ENCODE data around the gene TFAP2E. TPM values are rescaled to one million over a fixed set of nuclear protein-coding genes. Genes with fewer than 3 reads are reported as not detected.

The TFAP2E gene
- total RNA-seq, 1 donor from 2014 or later: 1.4 TPM

DNA sequence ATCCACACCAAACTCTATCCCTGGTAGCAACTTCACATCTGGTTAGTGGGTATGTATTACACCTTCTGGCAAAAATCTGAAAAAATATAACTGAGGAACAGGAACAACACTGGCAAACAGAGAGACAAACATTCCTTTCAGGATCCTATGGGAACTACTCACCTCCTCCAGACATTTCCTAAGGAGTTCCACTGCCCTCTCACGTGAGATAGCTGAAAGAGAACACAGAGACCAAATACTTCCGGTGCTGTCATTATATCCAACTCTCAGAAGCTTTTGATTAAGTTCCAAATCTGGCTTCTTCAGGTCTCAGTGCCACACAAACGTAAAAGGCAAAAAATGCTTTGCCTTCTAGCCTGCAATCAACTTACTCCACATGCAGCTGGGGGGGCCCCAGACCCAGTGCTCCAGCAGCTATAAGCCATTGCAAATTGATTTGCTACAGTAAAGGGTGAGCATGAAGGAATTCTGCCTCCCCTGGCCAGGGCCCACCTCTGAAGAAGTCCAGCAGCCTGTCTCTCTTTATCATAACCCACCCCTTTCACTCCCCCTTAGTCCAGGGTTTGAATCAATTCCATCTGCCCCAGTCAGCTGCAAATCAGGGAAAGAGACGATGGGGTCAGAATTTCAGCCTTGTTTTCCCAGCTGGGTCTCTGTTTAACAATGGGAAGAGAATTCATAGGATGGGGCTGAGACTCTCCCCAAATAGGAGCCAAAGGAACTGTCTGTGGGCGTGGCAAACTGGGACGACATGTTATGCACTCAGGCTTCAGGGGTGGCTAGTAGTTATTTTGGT lies 32.2 kb downstream of the TFAP2E start:
- peak overlapping the region; percentile 57 for H3K27ac Mint-ChIP-seq
- H3K36me3 Mint-ChIP-seq: peaks cover 37% of the 10 kb centered on the region
- no peaks in the 10 kb centered on the region for H3K27me3 Mint-ChIP-seq
- no peak for DNase-seq (ENCODE audit: extremely low spot score, unreplicated experiment)
- H3K4me1 Mint-ChIP-seq (ENCODE audit: unreplicated experiment): peaks cover 15% of the 10 kb centered on the region
- TF ChIP-seq, protein P1, sequence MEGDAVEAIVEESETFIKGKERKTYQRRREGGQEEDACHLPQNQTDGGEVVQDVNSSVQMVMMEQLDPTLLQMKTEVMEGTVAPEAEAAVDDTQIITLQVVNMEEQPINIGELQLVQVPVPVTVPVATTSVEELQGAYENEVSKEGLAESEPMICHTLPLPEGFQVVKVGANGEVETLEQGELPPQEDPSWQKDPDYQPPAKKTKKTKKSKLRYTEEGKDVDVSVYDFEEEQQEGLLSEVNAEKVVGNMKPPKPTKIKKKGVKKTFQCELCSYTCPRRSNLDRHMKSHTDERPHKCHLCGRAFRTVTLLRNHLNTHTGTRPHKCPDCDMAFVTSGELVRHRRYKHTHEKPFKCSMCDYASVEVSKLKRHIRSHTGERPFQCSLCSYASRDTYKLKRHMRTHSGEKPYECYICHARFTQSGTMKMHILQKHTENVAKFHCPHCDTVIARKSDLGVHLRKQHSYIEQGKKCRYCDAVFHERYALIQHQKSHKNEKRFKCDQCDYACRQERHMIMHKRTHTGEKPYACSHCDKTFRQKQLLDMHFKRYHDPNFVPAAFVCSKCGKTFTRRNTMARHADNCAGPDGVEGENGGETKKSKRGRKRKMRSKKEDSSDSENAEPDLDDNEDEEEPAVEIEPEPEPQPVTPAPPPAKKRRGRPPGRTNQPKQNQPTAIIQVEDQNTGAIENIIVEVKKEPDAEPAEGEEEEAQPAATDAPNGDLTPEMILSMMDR (conservative IDR thresholded peaks at IDR 0.05): no peak
- peak overlapping the region; percentile 51 for H3K4me3 Mint-ChIP-seq
- no peaks in the 10 kb centered on the region for H3K9me3 Mint-ChIP-seq

GRCh38 chr1:35605867-35606182 lies 32.7 kb downstream of the TFAP2E start:
- DNase-seq (ENCODE audit: extremely low spot score, unreplicated experiment): no peak
- H3K9me3 Mint-ChIP-seq: no peaks in the 10 kb centered on the region
- peaks cover 32% of the 10 kb centered on the region for H3K36me3 Mint-ChIP-seq
- peaks cover 15% of the 10 kb centered on the region for H3K4me1 Mint-ChIP-seq (ENCODE audit: unreplicated experiment)
- H3K27ac Mint-ChIP-seq: peak overlapping the region; percentile 57
- TF ChIP-seq, protein P1 (conservative IDR thresholded peaks at IDR 0.05): no peak
- peak overlapping the region; percentile 51 for H3K4me3 Mint-ChIP-seq
- H3K27me3 Mint-ChIP-seq: no peaks in the 10 kb centered on the region

DNA sequence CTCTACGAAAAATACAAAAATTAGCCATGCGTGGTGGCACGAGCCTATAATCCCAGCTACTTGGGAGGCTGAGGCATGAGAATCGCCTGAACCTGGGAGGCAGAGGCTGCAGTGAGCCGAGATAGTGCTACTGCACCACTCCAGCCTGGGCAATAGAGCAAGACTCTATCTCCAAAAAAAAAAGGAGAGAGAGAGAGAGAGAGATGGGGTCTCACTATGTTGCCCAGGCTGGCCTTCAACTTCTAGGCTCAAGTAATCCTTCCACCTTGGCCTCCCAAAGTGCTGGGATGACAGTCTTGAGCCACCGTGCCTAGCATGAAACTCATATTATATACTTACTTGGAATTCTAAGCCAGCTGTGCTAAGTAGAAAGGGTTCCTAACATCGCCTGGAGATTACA lies 38.5 kb downstream of the TFAP2E start:
- Mint-ChIP-seq H3K27ac (no peak overlapping the region), H3K36me3 (peaks cover 28% of the 10 kb centered on the region), H3K9me3 (no peaks in the 10 kb centered on the region)

GRCh38 chr1:35615440-35615839 lies 42.3 kb downstream of the TFAP2E start:
- H3K4me3 Mint-ChIP-seq: no peak overlapping the region
- H3K9me3 Mint-ChIP-seq: no peaks in the 10 kb centered on the region
- TF ChIP-seq, protein P1 (conservative IDR thresholded peaks at IDR 0.05): no peak
- H3K4me1 Mint-ChIP-seq (ENCODE audit: unreplicated experiment): no peaks in the 10 kb centered on the region
- H3K27ac Mint-ChIP-seq: no peak overlapping the region
- H3K27me3 Mint-ChIP-seq: no peaks in the 10 kb centered on the region
- H3K36me3 Mint-ChIP-seq: peaks cover 8% of the 10 kb centered on the region
- no peak for DNase-seq (ENCODE audit: extremely low spot score, unreplicated experiment)

More for the DNA sequence above, 38.5 kb downstream of the TFAP2E start:
- no peak for DNase-seq (ENCODE audit: extremely low spot score, unreplicated experiment)
- Mint-ChIP-seq H3K27me3 (no peaks in the 10 kb centered on the region), H3K4me1 (ENCODE audit: unreplicated experiment) (no peaks in the 10 kb centered on the region), H3K4me3 (no peak overlapping the region)
- TF ChIP-seq, protein P1 (conservative IDR thresholded peaks at IDR 0.05): no peak

DNA sequence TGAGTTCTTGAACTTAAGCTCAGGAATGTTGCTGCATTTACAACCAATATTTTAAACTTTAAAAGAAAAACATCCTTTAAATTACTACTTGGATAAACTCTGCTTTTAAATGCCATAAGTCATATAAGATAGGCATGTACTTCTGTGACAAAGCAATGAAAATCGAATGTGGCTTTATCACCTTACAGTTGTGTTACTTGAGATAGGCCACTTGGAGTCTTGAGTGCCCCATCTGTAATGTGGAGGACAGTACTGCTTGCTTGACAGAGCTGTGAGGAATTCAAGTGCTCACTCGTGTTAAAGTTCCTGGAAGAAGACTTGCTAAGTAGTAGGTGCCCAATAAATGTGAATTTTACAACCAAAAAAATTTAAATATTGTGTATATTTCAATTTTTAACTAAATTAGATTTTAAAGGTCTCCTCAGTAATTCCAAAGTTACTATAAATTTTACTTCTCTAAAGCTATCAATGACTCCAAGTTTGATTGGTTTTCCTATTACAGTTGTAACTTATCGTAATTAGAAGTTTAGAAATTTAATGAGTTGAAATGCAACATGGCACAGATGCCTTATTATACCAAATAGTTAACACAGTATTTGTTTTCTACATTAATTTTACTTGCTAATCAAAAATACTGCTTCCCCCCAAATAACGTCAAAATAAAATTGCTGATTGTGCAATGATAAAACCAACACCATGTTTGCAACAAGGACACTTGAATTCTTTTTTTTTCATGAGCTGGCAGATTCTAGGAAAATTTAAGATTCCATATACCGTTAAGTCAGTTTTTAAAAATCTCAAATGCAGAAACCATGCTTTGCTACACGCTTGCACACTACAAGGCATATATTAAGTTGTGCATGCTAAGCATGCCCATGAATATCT lies 46.4 kb downstream of the TFAP2E start:
- Mint-ChIP-seq H3K4me1 (ENCODE audit: unreplicated experiment) (no peaks in the 10 kb centered on the region), H3K27ac (no peak overlapping the region), H3K27me3 (no peaks in the 10 kb centered on the region), H3K4me3 (no peak overlapping the region), H3K9me3 (no peaks in the 10 kb centered on the region), H3K36me3 (peaks cover 8% of the 10 kb centered on the region)
- TF ChIP-seq, protein P1 (conservative IDR thresholded peaks at IDR 0.05): no peak
- DNase-seq (ENCODE audit: extremely low spot score, unreplicated experiment): no peak
